CD4-positive, alpha-beta T cell treated with Interleukin-4 for 1 hour (primary cell): ENCODE data around the gene ANKRD45.
"Not testable (repeated sequence)": the region's sequence is repeated elsewhere in the genome, so short reads cannot be mapped to it uniquely, and the experiment has no call there.

Experiments
- DNase-seq, 2 donors: peaks; one replicate each; pipeline ENCODE4 v3.0.0-alpha.2; 2020 to 2022

The ANKRD45 gene

DNA sequence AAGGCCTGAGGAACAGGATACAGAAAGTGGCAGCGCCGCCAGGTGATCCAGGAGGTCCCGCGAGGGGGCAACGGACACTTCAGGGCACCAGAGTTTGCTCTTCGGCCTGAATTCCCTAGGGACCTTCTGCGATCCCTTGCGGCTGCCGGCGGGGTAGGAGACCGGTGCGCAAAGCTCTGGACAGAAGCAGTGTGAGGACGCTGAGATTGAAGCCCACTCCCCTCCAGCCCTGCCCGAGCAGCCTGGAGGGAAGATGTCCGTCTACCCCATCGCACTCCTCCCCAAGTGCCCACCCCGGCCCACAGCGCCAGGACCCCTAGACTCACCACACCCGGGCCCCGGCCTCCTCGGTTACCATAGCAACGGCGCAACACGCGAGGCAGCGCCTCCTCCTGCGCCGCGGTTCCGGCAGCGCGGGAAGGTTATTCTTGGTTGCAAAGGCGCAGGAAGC, at the start of gene ANKRD45:
ANKRD45 (minus strand) TSS at position 361 of the 451 bp plus-strand sequence. CDS start 10,433 bp downstream, outside the sequence.
- no peak for DNase-seq

DNA sequence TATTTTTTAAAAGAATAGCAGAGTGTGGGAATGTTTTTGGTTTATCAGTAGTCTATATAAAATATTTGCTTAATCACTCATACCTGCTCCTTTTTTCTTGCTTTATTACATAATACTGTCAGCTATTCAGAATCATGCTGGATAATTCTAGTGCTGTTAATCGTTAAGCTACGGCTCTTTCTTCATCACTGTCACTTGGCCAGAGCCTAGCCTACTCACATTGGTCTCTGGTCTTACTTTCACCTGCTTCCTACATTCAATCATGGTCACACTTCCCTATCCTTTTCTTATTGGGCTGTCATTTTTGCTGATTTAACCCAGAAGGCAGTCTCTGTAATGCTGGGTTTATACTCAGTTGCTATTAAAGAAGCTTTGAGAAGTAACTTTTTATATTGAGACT, 47.6 kb upstream of the ANKRD45 start:
- no peak for DNase-seq

GRCh38 chr1:173715538-173715844, 45.8 kb upstream of the ANKRD45 start:
- DNase-seq = no peak

GRCh38 chr1:173714759-173715537, 45.3 kb upstream of the ANKRD45 start, which contains the start of gene KLHL20:
Gene KLHL20, plus strand, starts transcription at chr1:173714981. Its CDS starts 1,063 bp downstream, at chr1:173716044.
- DNase-seq = peak; percentile 90 to 93

DNA sequence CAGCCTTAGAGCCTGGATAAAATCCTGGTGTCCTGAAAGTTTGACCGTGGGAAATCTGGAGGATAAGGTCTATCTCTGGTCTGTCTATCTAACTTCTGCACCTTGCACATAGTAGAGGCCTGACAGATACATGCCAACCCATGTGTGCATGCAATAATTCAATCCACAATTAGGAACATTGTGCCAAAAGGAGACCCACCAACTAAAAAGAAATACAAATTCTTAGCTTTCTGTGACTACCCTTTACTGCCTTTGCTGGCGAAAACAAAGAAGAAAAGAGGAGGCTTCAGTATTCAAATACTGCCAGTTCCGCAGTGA, 44.7 kb upstream of the ANKRD45 start:
- no peak for DNase-seq

GRCh38 chr1:173708787-173709186, 39.1 kb upstream of the ANKRD45 start:
- DNase-seq = no peak

DNA sequence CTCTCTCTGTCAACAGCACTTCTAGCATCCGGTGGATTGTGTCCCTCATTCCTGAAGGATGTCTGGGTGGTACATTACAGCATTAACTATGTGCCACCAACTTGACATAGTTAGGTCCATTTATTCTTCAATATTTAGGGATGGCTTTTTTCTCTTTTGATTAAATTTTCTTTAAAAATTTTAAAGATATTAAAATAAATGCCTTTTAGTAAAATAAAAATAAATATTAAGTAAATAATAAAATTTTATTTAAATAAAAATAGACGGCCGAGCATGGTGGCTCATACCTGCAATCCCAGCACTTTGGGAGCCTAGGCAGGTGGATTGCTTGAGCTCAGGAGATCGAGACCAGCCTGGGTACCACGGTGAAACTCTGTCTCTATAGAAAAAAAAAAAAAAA, 35.5 kb upstream of the ANKRD45 start:
- DNase-seq = no peak

GRCh38 chr1:173702736-173703135, 33.1 kb upstream of the ANKRD45 start:
- DNase-seq = no peak

DNA sequence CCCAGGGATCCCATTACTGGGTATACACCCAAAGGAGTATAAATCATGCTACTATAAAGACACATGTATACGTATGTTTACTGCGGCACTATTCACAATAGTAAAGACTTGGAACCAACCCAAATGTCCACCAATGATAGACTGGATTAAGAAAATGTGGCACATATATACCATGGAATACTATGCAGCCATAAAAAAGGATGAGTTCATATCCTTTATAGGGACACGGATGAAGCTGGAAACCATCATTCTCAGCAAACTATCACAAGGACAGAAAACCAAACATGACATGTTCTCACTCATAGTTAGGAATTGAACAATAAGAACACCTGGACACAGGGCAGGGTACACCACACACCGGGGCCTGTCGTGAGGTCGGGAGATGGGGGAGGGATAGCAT, 31.6 kb upstream of the ANKRD45 start:
- not testable (repeated sequence) for DNase-seq

- DNase-seq = no peak
Observed at GRCh38 chr1:173693238-173693637, 23.6 kb upstream of the ANKRD45 start.

GRCh38 chr1:173688300-173688699, 18.6 kb upstream of the ANKRD45 start:
- no peak for DNase-seq

DNA sequence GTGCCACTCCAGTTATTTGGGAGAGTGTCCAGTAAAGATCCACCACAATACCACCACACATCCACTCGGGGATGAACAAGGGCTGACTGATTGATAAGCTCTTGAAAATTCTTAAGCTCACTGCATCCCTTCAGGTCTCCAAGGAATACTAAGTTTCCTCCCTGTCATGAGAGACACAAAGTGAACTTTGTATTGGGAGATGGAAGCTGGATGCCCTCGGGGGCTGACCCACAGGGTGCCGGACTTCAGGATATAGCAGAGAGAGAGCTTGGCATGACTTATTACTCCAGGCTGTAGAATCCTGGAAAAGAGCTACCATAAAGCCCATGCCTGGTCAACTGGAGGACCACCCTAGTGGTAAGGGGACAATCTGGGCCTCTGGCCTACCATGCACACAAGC, 15.5 kb upstream of the ANKRD45 start:
- DNase-seq = not testable (repeated sequence)

- not testable (repeated sequence) for DNase-seq
Observed at GRCh38 chr1:173683838-173684237, 14.2 kb upstream of the ANKRD45 start.

- no peak for DNase-seq
Observed at GRCh38 chr1:173682184-173682583, 12.5 kb upstream of the ANKRD45 start.

DNA sequence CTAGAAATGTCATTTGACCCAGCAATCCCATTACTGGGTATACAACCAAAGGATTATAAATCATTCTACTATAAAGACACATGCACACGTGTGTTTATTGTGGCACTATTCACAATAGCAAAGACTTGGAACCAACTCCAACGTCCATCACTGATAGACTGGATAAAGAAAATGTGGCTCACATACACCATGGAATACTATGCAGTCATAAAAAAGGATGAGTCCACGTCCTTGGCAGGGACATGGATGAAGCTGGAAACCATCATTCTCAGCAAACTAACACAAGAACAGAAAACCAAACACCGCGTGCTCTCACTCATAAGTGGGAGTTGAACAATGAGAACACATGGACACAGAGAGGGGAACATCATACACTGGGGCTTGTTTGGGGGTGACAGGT, 10.5 kb upstream of the ANKRD45 start:
- not testable (repeated sequence) for DNase-seq

DNA sequence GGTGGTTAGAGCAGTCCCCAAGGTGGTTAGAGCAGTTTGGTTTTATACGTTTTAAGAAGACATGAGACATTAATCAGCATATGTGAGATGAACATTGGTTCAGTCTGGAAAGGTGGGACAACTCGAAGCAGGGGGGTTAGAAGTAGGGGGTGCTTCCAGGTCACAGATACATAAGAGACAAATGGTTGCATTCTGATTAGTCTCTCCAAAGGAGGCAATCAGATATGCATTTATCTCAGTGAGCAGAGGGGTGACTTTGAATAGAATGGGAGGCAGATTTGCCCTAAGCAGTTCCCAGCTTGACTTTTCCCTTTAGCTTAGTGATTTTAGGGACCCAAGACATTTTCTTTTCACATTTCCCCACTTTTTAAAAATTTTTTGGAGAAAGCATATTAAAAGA, 4.8 kb upstream of the ANKRD45 start:
- not testable (repeated sequence) for DNase-seq

DNA sequence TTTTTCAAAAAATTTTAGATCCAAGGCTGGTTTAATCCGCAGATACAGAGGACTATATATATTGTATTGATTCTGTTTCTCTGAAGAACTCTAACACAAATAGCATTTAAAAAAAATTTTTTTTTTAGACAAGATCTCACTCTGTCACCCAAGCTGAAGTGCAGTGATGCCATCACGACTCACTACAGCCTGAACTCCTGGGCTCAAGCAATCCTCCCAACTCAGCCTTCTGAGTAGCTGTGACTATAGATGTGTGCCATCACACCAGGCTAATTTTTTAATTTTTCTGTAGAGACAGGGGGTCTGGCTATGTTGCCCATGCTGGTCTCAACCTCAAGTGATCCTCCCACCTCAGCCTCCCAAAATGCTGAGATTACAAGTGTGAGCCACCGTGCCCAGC, 3.0 kb downstream of the ANKRD45 start:
- no peak for DNase-seq

- DNase-seq = no peak
Observed at GRCh38 chr1:173663159-173663558, 6.5 kb downstream of the ANKRD45 start.

- no peak for DNase-seq
Observed at GRCh38 chr1:173661763-173662162, 7.9 kb downstream of the ANKRD45 start.

DNA sequence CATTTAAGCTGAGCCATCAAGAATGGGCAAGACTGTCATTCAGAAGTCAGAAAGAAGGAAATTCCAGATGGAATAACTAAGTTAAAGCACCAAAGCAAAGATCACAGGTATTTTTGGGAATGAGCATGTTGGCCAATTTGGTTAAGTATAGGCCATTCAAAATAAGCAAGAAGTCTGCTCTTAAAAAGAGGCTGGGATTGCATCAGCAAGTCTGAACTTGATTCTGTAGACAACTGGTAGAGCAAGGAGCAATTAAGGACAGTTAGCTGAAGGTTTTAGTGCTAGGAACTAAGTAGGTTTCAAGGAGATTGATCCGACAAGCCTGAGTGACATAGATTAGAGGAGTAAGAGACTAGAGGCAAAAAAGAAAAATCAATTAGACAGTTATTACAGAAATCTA, 8.4 kb downstream of the ANKRD45 start:
- no peak for DNase-seq

GRCh38 chr1:173660306-173660705, 9.3 kb downstream of the ANKRD45 start:
- no peak for DNase-seq

- DNase-seq = no peak
Observed at GRCh38 chr1:173648880-173649605, 20.6 kb downstream of the ANKRD45 start.

GRCh38 chr1:173646656-173647055, 23.0 kb downstream of the ANKRD45 start:
- no peak for DNase-seq

- DNase-seq = not testable (repeated sequence)
Observed at GRCh38 chr1:173642450-173643139, 27.1 kb downstream of the ANKRD45 start.
